ENCODE measurements around the gene PDE4D. TPM values are rescaled to one million over a fixed set of nuclear protein-coding genes. Genes with fewer than 3 reads are reported as not detected.

PDE4D gene
- total RNA-seq, 5 donors from 2014 or later (not counting 1 experiment from before 2014, with no cell fraction given), result 45.1 to 136 (median 64.9) TPM

- POLR2A ChIA-PET, result interaction anchor here in 1 of 2 donors (0.6 to 0.9 kb wide), 2 partner anchors 28 to 63 kb away, joined by 3 read pairs; no protein-coding TSS in a partner anchor
- DNase-seq (peak in 30 of 35 experiments; percentile 3 to 80 (median 32)), ATAC-seq (replicated peaks in 1 of 4) (peak; percentile 87 to 96 (median 92))
- H3K4me1 ChIP-seq (ENCODE audit: control insufficient read depth in 1 of 2, extremely low read depth in 1 of 2, insufficient read depth in 2 of 2, low read length in 2 of 2), result peaks cover 19 to 21% of the 10 kb centered on the region in 2 experiments
- Mint-ChIP-seq H3K9me3 (peaks cover 0 to 4% (median 4%) of the 10 kb centered on the region in 3 donors), H3K27ac (peak overlapping the region; percentile 80 to 86), H3K36me3 (no peaks in the 10 kb centered on the region), H3K4me1 (peaks cover 20 to 59% (median 49%) of the 10 kb centered on the region in 3 donors), H3K4me3 (peak overlapping the region in 2 of 3 donors; percentile 2 to 15), H3K27me3 (no peaks in the 10 kb centered on the region)
- 10% methylated on average over 2 of the region's 5 CpGs for WGBS (ENCODE audit: insufficient coverage)
- CTCF ChIA-PET, result interaction anchor here in 1 of 2 donors (0.9 to 1.5 kb wide), 2 partner anchors 25 to 63 kb away, joined by 3 to 4 read pairs; no protein-coding TSS in a partner anchor
- no peaks in the 10 kb centered on the region for H3K9me3 ChIP-seq
- no peaks in the 10 kb centered on the region for H3K36me3 ChIP-seq (ENCODE audit: control insufficient read depth in 2 of 2, extremely low read depth in 1 of 2, insufficient read depth in 1 of 2, low read length in 1 of 2)
- H3K27ac ChIP-seq (ENCODE audit: low read length), result peak overlapping the region; percentile 81
- no peaks in the 10 kb centered on the region for H3K27me3 ChIP-seq (replicated peaks in 1 of 2; ENCODE audit: control insufficient read depth in 2 of 2, extremely low read depth in 1 of 2, insufficient read depth in 2 of 2, low read length in 1 of 2)
- no peak overlapping the region for H3K4me3 ChIP-seq (ENCODE audit: control insufficient read depth in 1 of 2, extremely low read depth in 1 of 2, low read length in 1 of 2)
Measured at GRCh38 chr5:59099270-59099994, 794.1 kb downstream of the PDE4D start.

GRCh38 chr5:59098743-59099142, 794.8 kb downstream of the PDE4D start:
- Histone ChIP-seq H3K4me1 (ENCODE audit: control insufficient read depth in 1 of 2, extremely low read depth in 1 of 2, insufficient read depth in 2 of 2, low read length in 2 of 2) (peaks cover 17 to 19% of the 10 kb centered on the region in 2 experiments), H3K27me3 (replicated peaks in 1 of 2; ENCODE audit: control insufficient read depth in 2 of 2, extremely low read depth in 1 of 2, insufficient read depth in 2 of 2, low read length in 1 of 2) (no peaks in the 10 kb centered on the region), H3K36me3 (ENCODE audit: control insufficient read depth in 2 of 2, extremely low read depth in 1 of 2, insufficient read depth in 1 of 2, low read length in 1 of 2) (no peaks in the 10 kb centered on the region), H3K9me3 (no peaks in the 10 kb centered on the region), H3K27ac (ENCODE audit: low read length) (peak overlapping the region; percentile 81), H3K4me3 (ENCODE audit: control insufficient read depth in 1 of 2, extremely low read depth in 1 of 2, low read length in 1 of 2) (no peak overlapping the region)
- peak overlapping the region; percentile 80 to 86 for H3K27ac Mint-ChIP-seq
- POLR2A ChIA-PET, result interaction anchor here in 1 of 2 donors (0.6 kb wide), 1 partner anchor 29 kb away, joined by 3 read pairs; no protein-coding TSS in a partner anchor
- ATAC-seq (replicated peaks in 1 of 4), result peak in 1 of 4 experiments; percentile 7
- H3K9me3 Mint-ChIP-seq, result peaks cover 0 to 4% (median 4%) of the 10 kb centered on the region in 3 donors
- DNase-seq, result peak in 1 of 35 experiments; percentile 13
- CTCF ChIA-PET, result interaction anchor here in 1 of 2 donors (0.6 to 1.5 kb wide), 3 partner anchors 26 to 137 kb away, joined by 3 to 4 read pairs (median 3); no protein-coding TSS in a partner anchor
- H3K4me1 Mint-ChIP-seq, result peaks cover 20 to 56% (median 48%) of the 10 kb centered on the region in 3 donors
- H3K27me3 Mint-ChIP-seq, result no peaks in the 10 kb centered on the region
- WGBS (ENCODE audit: insufficient coverage), result no CpG with 5 or more reads among the region's 2 CpGs
- H3K4me3 Mint-ChIP-seq, result no peak overlapping the region
- no peaks in the 10 kb centered on the region for H3K36me3 Mint-ChIP-seq

GRCh38 chr5:59097712-59098111, 795.8 kb downstream of the PDE4D start:
- Mint-ChIP-seq H3K4me1 (peaks cover 28 to 57% (median 53%) of the 10 kb centered on the region in 3 donors), H3K27me3 (no peaks in the 10 kb centered on the region), H3K9me3 (peaks cover 0 to 7% (median 4%) of the 10 kb centered on the region in 3 donors), H3K4me3 (no peak overlapping the region), H3K27ac (no peak overlapping the region), H3K36me3 (no peaks in the 10 kb centered on the region)
- Histone ChIP-seq H3K36me3 (ENCODE audit: control insufficient read depth in 2 of 2, extremely low read depth in 1 of 2, insufficient read depth in 1 of 2, low read length in 1 of 2) (no peaks in the 10 kb centered on the region), H3K4me3 (ENCODE audit: control insufficient read depth in 1 of 2, extremely low read depth in 1 of 2, low read length in 1 of 2) (no peak overlapping the region), H3K4me1 (ENCODE audit: control insufficient read depth in 1 of 2, extremely low read depth in 1 of 2, insufficient read depth in 2 of 2, low read length in 2 of 2) (peaks cover 17 to 19% of the 10 kb centered on the region in 2 experiments), H3K9me3 (no peaks in the 10 kb centered on the region), H3K27ac (ENCODE audit: low read length) (no peak overlapping the region), H3K27me3 (replicated peaks in 1 of 2; ENCODE audit: control insufficient read depth in 2 of 2, extremely low read depth in 1 of 2, insufficient read depth in 2 of 2, low read length in 1 of 2) (no peaks in the 10 kb centered on the region)
- ChIA-PET CTCF (interaction anchor here in 1 of 2 donors (0.7 kb wide), 1 partner anchor 17 kb away, joined by 3 read pairs; no protein-coding TSS in a partner anchor), POLR2A (no interaction called here)
- DNase-seq, result no peak
- ATAC-seq (replicated peaks in 1 of 4), result no peak

GRCh38 chr5:59097116-59097515, 796.4 kb downstream of the PDE4D start:
- DNase-seq, result no peak
- CTCF ChIA-PET, result no interaction called here
- 80% methylated on average over 3 of the region's 3 CpGs for WGBS (ENCODE audit: insufficient coverage)

GRCh38 chr5:59095480-59095879, 798.0 kb downstream of the PDE4D start:
- Histone ChIP-seq H3K27me3 (replicated peaks in 1 of 2; ENCODE audit: control insufficient read depth in 2 of 2, extremely low read depth in 1 of 2, insufficient read depth in 2 of 2, low read length in 1 of 2) (no peaks in the 10 kb centered on the region), H3K4me3 (ENCODE audit: control insufficient read depth in 1 of 2, extremely low read depth in 1 of 2, low read length in 1 of 2) (no peak overlapping the region), H3K36me3 (ENCODE audit: control insufficient read depth in 2 of 2, extremely low read depth in 1 of 2, insufficient read depth in 1 of 2, low read length in 1 of 2) (no peaks in the 10 kb centered on the region), H3K4me1 (ENCODE audit: control insufficient read depth in 1 of 2, extremely low read depth in 1 of 2, insufficient read depth in 2 of 2, low read length in 2 of 2) (peaks cover 14 to 21% of the 10 kb centered on the region in 2 experiments), H3K27ac (ENCODE audit: low read length) (no peak overlapping the region), H3K9me3 (no peaks in the 10 kb centered on the region)
- Mint-ChIP-seq H3K9me3 (peaks cover 0 to 7% (median 4%) of the 10 kb centered on the region in 3 donors), H3K27ac (no peak overlapping the region), H3K36me3 (no peaks in the 10 kb centered on the region), H3K4me1 (peaks cover 31 to 51% (median 49%) of the 10 kb centered on the region in 3 donors), H3K27me3 (no peaks in the 10 kb centered on the region), H3K4me3 (no peak overlapping the region)
- ATAC-seq (replicated peaks in 1 of 4) (no peak), DNase-seq (no peak)
- WGBS (ENCODE audit: insufficient coverage), result no CpG with 5 or more reads among the region's 1 CpG
- ChIA-PET CTCF (interaction anchor here (0.6 to 1.7 kb wide), 7 partner anchors 9 to 1739 kb away, joined by 3 to 4 read pairs (median 3); no protein-coding TSS in a partner anchor), POLR2A (interaction anchor here in 1 of 2 donors (0.8 to 1.1 kb wide), 2 partner anchors 28 to 59 kb away, joined by 3 read pairs; no protein-coding TSS in a partner anchor)

More at GRCh38 chr5:59097116-59097515, 796.4 kb downstream of the PDE4D start:
- no peaks in the 10 kb centered on the region for H3K27me3 Mint-ChIP-seq
- Histone ChIP-seq H3K36me3 (ENCODE audit: control insufficient read depth in 2 of 2, extremely low read depth in 1 of 2, insufficient read depth in 1 of 2, low read length in 1 of 2) (no peaks in the 10 kb centered on the region), H3K4me1 (ENCODE audit: control insufficient read depth in 1 of 2, extremely low read depth in 1 of 2, insufficient read depth in 2 of 2, low read length in 2 of 2) (peaks cover 19 to 21% of the 10 kb centered on the region in 2 experiments), H3K9me3 (no peaks in the 10 kb centered on the region), H3K4me3 (ENCODE audit: control insufficient read depth in 1 of 2, extremely low read depth in 1 of 2, low read length in 1 of 2) (no peak overlapping the region), H3K27ac (ENCODE audit: low read length) (no peak overlapping the region), H3K27me3 (replicated peaks in 1 of 2; ENCODE audit: control insufficient read depth in 2 of 2, extremely low read depth in 1 of 2, insufficient read depth in 2 of 2, low read length in 1 of 2) (no peaks in the 10 kb centered on the region)
- H3K27ac Mint-ChIP-seq, result no peak overlapping the region
- peaks cover 31 to 58% (median 57%) of the 10 kb centered on the region in 3 donors for H3K4me1 Mint-ChIP-seq
- peaks cover 0 to 7% (median 4%) of the 10 kb centered on the region in 3 donors for H3K9me3 Mint-ChIP-seq
- ATAC-seq (replicated peaks in 1 of 4), result no peak
- POLR2A ChIA-PET, result no interaction called here
- H3K4me3 Mint-ChIP-seq, result no peak overlapping the region
- no peaks in the 10 kb centered on the region for H3K36me3 Mint-ChIP-seq

- ChIA-PET POLR2A (interaction anchor here in 1 of 2 donors (0.8 to 1.1 kb wide), 2 partner anchors 29 to 58 kb away, joined by 3 read pairs; no protein-coding TSS in a partner anchor), CTCF (interaction anchor here (1.1 to 1.7 kb wide), 3 partner anchors 9 to 47 kb away, joined by 3 to 4 read pairs (median 3); no protein-coding TSS in a partner anchor)
- Mint-ChIP-seq H3K27ac (no peak overlapping the region), H3K4me1 (peaks cover 26 to 45% (median 43%) of the 10 kb centered on the region in 3 donors), H3K36me3 (no peaks in the 10 kb centered on the region), H3K27me3 (no peaks in the 10 kb centered on the region), H3K9me3 (peaks cover 0 to 4% (median 3%) of the 10 kb centered on the region in 3 donors), H3K4me3 (no peak overlapping the region)
- no CpG with 5 or more reads among the region's 2 CpGs for WGBS (ENCODE audit: insufficient coverage)
- no peak for DNase-seq
- Histone ChIP-seq H3K27me3 (replicated peaks in 1 of 2; ENCODE audit: control insufficient read depth in 2 of 2, extremely low read depth in 1 of 2, insufficient read depth in 2 of 2, low read length in 1 of 2) (no peaks in the 10 kb centered on the region), H3K4me1 (ENCODE audit: control insufficient read depth in 1 of 2, extremely low read depth in 1 of 2, insufficient read depth in 2 of 2, low read length in 2 of 2) (peaks cover 11 to 16% of the 10 kb centered on the region in 2 experiments), H3K36me3 (ENCODE audit: control insufficient read depth in 2 of 2, extremely low read depth in 1 of 2, insufficient read depth in 1 of 2, low read length in 1 of 2) (no peaks in the 10 kb centered on the region), H3K9me3 (no peaks in the 10 kb centered on the region), H3K27ac (ENCODE audit: low read length) (no peak overlapping the region), H3K4me3 (ENCODE audit: control insufficient read depth in 1 of 2, extremely low read depth in 1 of 2, low read length in 1 of 2) (no peak overlapping the region)
- ATAC-seq (replicated peaks in 1 of 4), result no peak
Measured at GRCh38 chr5:59094864-59095263, 798.7 kb downstream of the PDE4D start.
